ENCODE measurements around the gene AMDHD2.

Gene AMDHD2

DNA sequence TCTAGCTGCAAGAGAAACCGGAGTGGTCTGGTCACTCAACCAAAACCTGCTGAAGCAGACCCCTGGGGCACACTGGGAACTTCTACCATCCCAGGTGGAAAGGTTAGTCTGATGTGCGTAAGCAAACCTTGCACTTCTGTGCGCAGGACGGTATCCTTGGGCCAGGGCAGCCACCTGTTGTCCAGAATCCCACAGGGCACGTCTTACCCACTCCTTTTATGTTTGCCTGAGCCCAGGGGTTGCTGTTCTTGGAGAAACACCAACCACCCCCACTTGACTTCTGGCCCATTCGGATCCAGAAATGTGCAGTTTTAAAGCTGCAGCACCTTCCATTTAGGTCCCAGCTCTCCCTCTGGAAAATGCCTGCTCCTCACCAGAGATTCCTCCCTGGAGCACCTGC is 26.6 kb upstream of the AMDHD2 start:
- no peaks in the 10 kb centered on the region for H3K9me3 ChIP-seq (ENCODE audit: insufficient read depth, low read depth, low read length)

DNA sequence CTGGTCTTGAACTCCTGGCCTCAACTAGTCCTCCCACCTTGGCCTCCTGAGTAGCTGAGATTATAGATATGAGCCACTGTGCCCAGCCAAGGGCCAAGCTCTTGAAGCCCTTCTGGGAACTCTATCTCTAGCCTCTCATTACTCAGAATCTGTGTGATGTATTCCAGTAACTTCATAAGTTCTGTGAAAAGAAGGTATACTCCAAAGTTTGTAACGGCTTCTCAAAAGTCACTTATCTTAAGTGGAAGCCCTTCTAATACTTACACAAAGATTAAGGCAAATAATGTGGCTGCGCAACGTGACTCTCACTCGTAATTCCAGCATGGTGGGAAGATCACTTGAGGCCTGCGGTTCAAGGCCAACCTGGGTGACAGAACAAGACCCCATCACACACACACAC is 25.6 kb upstream of the AMDHD2 start:
- Histone ChIP-seq H3K4me1 (ENCODE audit: insufficient read depth, low read length, poor library complexity, severe bottlenecking) (no peaks in the 10 kb centered on the region), H3K79me2 (ENCODE audit: insufficient read depth, low read length) (peaks cover 3% of the 10 kb centered on the region; the same call in 1 of the 2 replicates), H3K9ac (ENCODE audit: low read depth, low read length, poor library complexity, severe bottlenecking) (no peak overlapping the region), H3K36me3 (ENCODE audit: insufficient read depth, low read length) (no peaks in the 10 kb centered on the region; the same call in 1 of the 2 replicates), H3K4me2 (ENCODE audit: low read depth, low read length, poor library complexity, severe bottlenecking) (no peak overlapping the region), H3K27me3 (ENCODE audit: insufficient read depth, low read length, poor library complexity, severe bottlenecking) (no peaks in the 10 kb centered on the region), H3K4me3 (ENCODE audit: low read length, poor library complexity, severe bottlenecking) (no peak overlapping the region), H2AFZ (ENCODE audit: low read length) (no peak overlapping the region), H3K9me3 (ENCODE audit: insufficient read depth, low read depth, low read length) (no peaks in the 10 kb centered on the region), H4K20me1 (ENCODE audit: insufficient read depth, low read length, poor library complexity, severe bottlenecking) (no peaks in the 10 kb centered on the region), H3F3A (ENCODE audit: low read depth) (no peaks in the 10 kb centered on the region), H3K9me2 (replicated peaks; ENCODE audit: low read depth, low read length) (no peaks in the 10 kb centered on the region)
- TF ChIP-seq, protein P1, sequence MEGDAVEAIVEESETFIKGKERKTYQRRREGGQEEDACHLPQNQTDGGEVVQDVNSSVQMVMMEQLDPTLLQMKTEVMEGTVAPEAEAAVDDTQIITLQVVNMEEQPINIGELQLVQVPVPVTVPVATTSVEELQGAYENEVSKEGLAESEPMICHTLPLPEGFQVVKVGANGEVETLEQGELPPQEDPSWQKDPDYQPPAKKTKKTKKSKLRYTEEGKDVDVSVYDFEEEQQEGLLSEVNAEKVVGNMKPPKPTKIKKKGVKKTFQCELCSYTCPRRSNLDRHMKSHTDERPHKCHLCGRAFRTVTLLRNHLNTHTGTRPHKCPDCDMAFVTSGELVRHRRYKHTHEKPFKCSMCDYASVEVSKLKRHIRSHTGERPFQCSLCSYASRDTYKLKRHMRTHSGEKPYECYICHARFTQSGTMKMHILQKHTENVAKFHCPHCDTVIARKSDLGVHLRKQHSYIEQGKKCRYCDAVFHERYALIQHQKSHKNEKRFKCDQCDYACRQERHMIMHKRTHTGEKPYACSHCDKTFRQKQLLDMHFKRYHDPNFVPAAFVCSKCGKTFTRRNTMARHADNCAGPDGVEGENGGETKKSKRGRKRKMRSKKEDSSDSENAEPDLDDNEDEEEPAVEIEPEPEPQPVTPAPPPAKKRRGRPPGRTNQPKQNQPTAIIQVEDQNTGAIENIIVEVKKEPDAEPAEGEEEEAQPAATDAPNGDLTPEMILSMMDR (conservative IDR thresholded peaks at IDR 0.05; ENCODE audit: low read length) = no peak
- no peak for TF ChIP-seq EZH2phosphoT487 (IDR thresholded peaks at IDR 0.05; ENCODE audit: borderline replicate concordance)

More for the DNA sequence above, 26.6 kb upstream of the AMDHD2 start:
- no peak overlapping the region for H2AFZ ChIP-seq (ENCODE audit: low read length)
- H3K4me2 ChIP-seq (ENCODE audit: low read depth, low read length, poor library complexity, severe bottlenecking) = no peak overlapping the region
- no peaks in the 10 kb centered on the region for H3K9me2 ChIP-seq (replicated peaks; ENCODE audit: low read depth, low read length)
- peaks cover 5% of the 10 kb centered on the region; the same call in 1 of the 2 replicates for H3K79me2 ChIP-seq (ENCODE audit: insufficient read depth, low read length)
- no peaks in the 10 kb centered on the region for H3K27me3 ChIP-seq (ENCODE audit: insufficient read depth, low read length, poor library complexity, severe bottlenecking)
- no peaks in the 10 kb centered on the region for H3F3A ChIP-seq (ENCODE audit: low read depth)
- H3K4me3 ChIP-seq (ENCODE audit: low read length, poor library complexity, severe bottlenecking) = no peak overlapping the region
- no peaks in the 10 kb centered on the region for H4K20me1 ChIP-seq (ENCODE audit: insufficient read depth, low read length, poor library complexity, severe bottlenecking)
- no peak overlapping the region for H3K9ac ChIP-seq (ENCODE audit: low read depth, low read length, poor library complexity, severe bottlenecking)
- TF ChIP-seq EZH2phosphoT487 (IDR thresholded peaks at IDR 0.05; ENCODE audit: borderline replicate concordance) = no peak
- TF ChIP-seq, protein P1 (conservative IDR thresholded peaks at IDR 0.05; ENCODE audit: low read length) = no peak
- no peaks in the 10 kb centered on the region for H3K4me1 ChIP-seq (ENCODE audit: insufficient read depth, low read length, poor library complexity, severe bottlenecking)
- no peaks in the 10 kb centered on the region; the same call in 1 of the 2 replicates for H3K36me3 ChIP-seq (ENCODE audit: insufficient read depth, low read length)

DNA sequence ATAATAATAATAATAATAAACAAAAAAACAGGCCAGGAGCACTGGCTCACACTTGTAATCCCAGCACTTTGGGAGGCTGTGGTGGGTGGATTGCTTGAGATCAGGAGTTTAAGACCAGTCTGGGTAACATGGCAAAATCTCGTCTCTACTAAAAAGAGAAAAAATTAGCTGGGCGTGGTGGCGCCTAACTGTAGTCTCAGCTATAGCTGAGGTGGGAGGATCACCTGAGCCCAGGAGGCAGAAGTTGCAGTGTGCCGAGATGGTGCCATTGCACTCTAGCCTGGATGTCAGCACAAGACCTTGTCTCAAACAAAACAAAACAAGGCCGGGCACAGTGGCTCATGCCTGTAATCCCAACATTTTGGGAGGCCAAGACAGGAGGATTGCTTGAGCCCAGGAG is 25.1 kb upstream of the AMDHD2 start:
- TF ChIP-seq EZH2phosphoT487 (IDR thresholded peaks at IDR 0.05; ENCODE audit: borderline replicate concordance) = no peak
- TF ChIP-seq, protein P1 (conservative IDR thresholded peaks at IDR 0.05; ENCODE audit: low read length) = no peak
- no peaks in the 10 kb centered on the region for H3K9me3 ChIP-seq (ENCODE audit: insufficient read depth, low read depth, low read length)
- no peaks in the 10 kb centered on the region; the same call in 1 of the 2 replicates for H3K36me3 ChIP-seq (ENCODE audit: insufficient read depth, low read length)
- no peaks in the 10 kb centered on the region for H4K20me1 ChIP-seq (ENCODE audit: insufficient read depth, low read length, poor library complexity, severe bottlenecking)
- no peak overlapping the region for H3K4me2 ChIP-seq (ENCODE audit: low read depth, low read length, poor library complexity, severe bottlenecking)
- H3K27me3 ChIP-seq (ENCODE audit: insufficient read depth, low read length, poor library complexity, severe bottlenecking) = no peaks in the 10 kb centered on the region
- no peaks in the 10 kb centered on the region for H3K79me2 ChIP-seq (ENCODE audit: insufficient read depth, low read length)
- H3K4me3 ChIP-seq (ENCODE audit: low read length, poor library complexity, severe bottlenecking) = no peak overlapping the region
- H2AFZ ChIP-seq (ENCODE audit: low read length) = no peak overlapping the region
- H3K9ac ChIP-seq (ENCODE audit: low read depth, low read length, poor library complexity, severe bottlenecking) = no peak overlapping the region
- no peaks in the 10 kb centered on the region for H3K4me1 ChIP-seq (ENCODE audit: insufficient read depth, low read length, poor library complexity, severe bottlenecking)
- H3F3A ChIP-seq (ENCODE audit: low read depth) = no peaks in the 10 kb centered on the region
- H3K9me2 ChIP-seq (replicated peaks; ENCODE audit: low read depth, low read length) = no peaks in the 10 kb centered on the region
